ENCODE measurements around the gene CHST6. TPM values are rescaled to one million over a fixed set of nuclear protein-coding genes. Genes with fewer than 3 reads are reported as not detected.

CHST6 gene
- polyA plus RNA-seq, 1 donor (not counting 4 experiments of a cell fraction or from before 2014, with no cell fraction given): 0.14 TPM

- Histone ChIP-seq H3K4me2 (ENCODE audit: control insufficient read depth, extremely low read depth, insufficient read depth, low read depth, low read length) (no peak overlapping the region), H3K4me3 (ENCODE audit: control insufficient read depth in 2 of 3, extremely low read depth in 1 of 3, insufficient read depth in 2 of 3, low read depth in 1 of 3, low read length in 3 of 3) (no peak overlapping the region), H3K9ac (ENCODE audit: control insufficient read depth, extremely low read depth, insufficient read depth, low read length) (no peak overlapping the region), H3K9me3 (ENCODE audit: control insufficient read depth, low read depth, low read length) (no peaks in the 10 kb centered on the region), H3K4me1 (ENCODE audit: control insufficient read depth, extremely low read depth, insufficient read depth, low read length) (no peaks in the 10 kb centered on the region), H4K20me1 (ENCODE audit: control insufficient read depth, extremely low read depth, insufficient read depth, low read length) (no peaks in the 10 kb centered on the region), H3K79me2 (ENCODE audit: control insufficient read depth, insufficient read depth, low read length) (no peaks in the 10 kb centered on the region), H3K9me1 (ENCODE audit: control insufficient read depth, extremely low read depth, insufficient read depth, low read length) (no peaks in the 10 kb centered on the region), H3K27ac (ENCODE audit: control insufficient read depth, insufficient read depth, low read length) (no peak overlapping the region), H2AFZ (ENCODE audit: control insufficient read depth, low read length) (no peak overlapping the region), H3K36me3 (ENCODE audit: control insufficient read depth in 2 of 2, extremely low read depth in 1 of 2, insufficient read depth in 2 of 2, low read length in 2 of 2) (no peaks in the 10 kb centered on the region), H3K27me3 (ENCODE audit: control insufficient read depth, extremely low read depth, insufficient read depth, low read length) (no peaks in the 10 kb centered on the region)
- no peak for TF ChIP-seq EZH2 (IDR thresholded peaks at IDR 0.05; ENCODE audit: low read length)
- TF ChIP-seq, protein P1, sequence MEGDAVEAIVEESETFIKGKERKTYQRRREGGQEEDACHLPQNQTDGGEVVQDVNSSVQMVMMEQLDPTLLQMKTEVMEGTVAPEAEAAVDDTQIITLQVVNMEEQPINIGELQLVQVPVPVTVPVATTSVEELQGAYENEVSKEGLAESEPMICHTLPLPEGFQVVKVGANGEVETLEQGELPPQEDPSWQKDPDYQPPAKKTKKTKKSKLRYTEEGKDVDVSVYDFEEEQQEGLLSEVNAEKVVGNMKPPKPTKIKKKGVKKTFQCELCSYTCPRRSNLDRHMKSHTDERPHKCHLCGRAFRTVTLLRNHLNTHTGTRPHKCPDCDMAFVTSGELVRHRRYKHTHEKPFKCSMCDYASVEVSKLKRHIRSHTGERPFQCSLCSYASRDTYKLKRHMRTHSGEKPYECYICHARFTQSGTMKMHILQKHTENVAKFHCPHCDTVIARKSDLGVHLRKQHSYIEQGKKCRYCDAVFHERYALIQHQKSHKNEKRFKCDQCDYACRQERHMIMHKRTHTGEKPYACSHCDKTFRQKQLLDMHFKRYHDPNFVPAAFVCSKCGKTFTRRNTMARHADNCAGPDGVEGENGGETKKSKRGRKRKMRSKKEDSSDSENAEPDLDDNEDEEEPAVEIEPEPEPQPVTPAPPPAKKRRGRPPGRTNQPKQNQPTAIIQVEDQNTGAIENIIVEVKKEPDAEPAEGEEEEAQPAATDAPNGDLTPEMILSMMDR (optimal IDR thresholded peaks at IDR 0.05 in 1 of 3, IDR thresholded peaks at IDR 0.05 in 1 of 3, conservative IDR thresholded peaks at IDR 0.05 in 1 of 3; ENCODE audit: extremely low read depth in 1 of 3, insufficient read depth in 2 of 3, low read length in 3 of 3): no peak
- FAIRE-seq: no peak
- dilution Hi-C loops (cut with MboI; ENCODE audit: extremely low pct_ligation_motif_present, low sequenced_read_pairs): no loop called here
- DNase-seq (ENCODE audit: low read depth, low spot score): no peak
These were observed 37.0 kb upstream of the CHST6 start for GRCh38 chr16:75532142-75532765.

DNA sequence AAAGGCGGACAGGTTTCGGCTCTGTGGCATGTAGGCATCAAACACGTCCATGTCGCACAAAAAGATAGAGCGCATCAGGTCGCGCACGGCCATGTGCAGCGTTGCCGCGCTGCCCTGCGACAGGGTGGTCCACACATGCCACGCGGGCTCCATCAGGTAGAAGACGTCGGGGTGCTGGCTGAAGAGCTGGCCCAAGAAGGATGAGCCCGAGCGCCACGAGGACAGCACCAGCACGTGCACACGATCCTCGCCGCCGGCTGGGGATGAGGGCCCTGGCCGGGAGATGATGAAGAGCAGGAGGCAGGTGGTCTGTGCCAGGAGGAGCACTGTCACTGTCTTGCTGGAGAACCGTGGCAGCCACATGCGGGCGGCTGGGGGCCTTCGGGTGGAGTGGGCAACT lies 34.7 kb upstream of the CHST6 start:
- H3K9me3 ChIP-seq (ENCODE audit: control insufficient read depth, low read depth, low read length): no peaks in the 10 kb centered on the region
- H3K36me3 ChIP-seq (ENCODE audit: control insufficient read depth in 2 of 2, extremely low read depth in 1 of 2, insufficient read depth in 2 of 2, low read length in 2 of 2): no peaks in the 10 kb centered on the region
- dilution Hi-C loops (cut with MboI; ENCODE audit: extremely low pct_ligation_motif_present, low sequenced_read_pairs): no loop called here
- H3K27ac ChIP-seq (ENCODE audit: control insufficient read depth, insufficient read depth, low read length): no peak overlapping the region
- no peaks in the 10 kb centered on the region for H3K4me1 ChIP-seq (ENCODE audit: control insufficient read depth, extremely low read depth, insufficient read depth, low read length)
- no peaks in the 10 kb centered on the region for H3K79me2 ChIP-seq (ENCODE audit: control insufficient read depth, insufficient read depth, low read length)
- DNase-seq (ENCODE audit: low read depth, low spot score) (no peak), FAIRE-seq (no peak)
- H3K4me3 ChIP-seq (ENCODE audit: control insufficient read depth in 2 of 3, extremely low read depth in 1 of 3, insufficient read depth in 2 of 3, low read depth in 1 of 3, low read length in 3 of 3): no peak overlapping the region
- no peak overlapping the region for H3K9ac ChIP-seq (ENCODE audit: control insufficient read depth, extremely low read depth, insufficient read depth, low read length)
- H2AFZ ChIP-seq (ENCODE audit: control insufficient read depth, low read length): no peak overlapping the region
- no peak overlapping the region for H3K4me2 ChIP-seq (ENCODE audit: control insufficient read depth, extremely low read depth, insufficient read depth, low read depth, low read length)
- H4K20me1 ChIP-seq (ENCODE audit: control insufficient read depth, extremely low read depth, insufficient read depth, low read length): no peaks in the 10 kb centered on the region
- H3K9me1 ChIP-seq (ENCODE audit: control insufficient read depth, extremely low read depth, insufficient read depth, low read length): no peaks in the 10 kb centered on the region
- no peaks in the 10 kb centered on the region for H3K27me3 ChIP-seq (ENCODE audit: control insufficient read depth, extremely low read depth, insufficient read depth, low read length)
- TF ChIP-seq, protein P1 (optimal IDR thresholded peaks at IDR 0.05 in 1 of 3, IDR thresholded peaks at IDR 0.05 in 1 of 3, conservative IDR thresholded peaks at IDR 0.05 in 1 of 3; ENCODE audit: extremely low read depth in 1 of 3, insufficient read depth in 2 of 3, low read length in 3 of 3): no peak

Data from keratinocyte (primary cell).